Activated T-cell treated with anti-CD3 and anti-CD28 coated beads, Interleukin-2, amount 50 U/mL, for 1 hour (primary cell): ENCODE data around the gene C10orf90.

Experiments used
- DNase-seq: peaks from one replicate; pipeline ENCODE4 v3.0.0-alpha.2; 2020

The C10orf90 gene

DNA sequence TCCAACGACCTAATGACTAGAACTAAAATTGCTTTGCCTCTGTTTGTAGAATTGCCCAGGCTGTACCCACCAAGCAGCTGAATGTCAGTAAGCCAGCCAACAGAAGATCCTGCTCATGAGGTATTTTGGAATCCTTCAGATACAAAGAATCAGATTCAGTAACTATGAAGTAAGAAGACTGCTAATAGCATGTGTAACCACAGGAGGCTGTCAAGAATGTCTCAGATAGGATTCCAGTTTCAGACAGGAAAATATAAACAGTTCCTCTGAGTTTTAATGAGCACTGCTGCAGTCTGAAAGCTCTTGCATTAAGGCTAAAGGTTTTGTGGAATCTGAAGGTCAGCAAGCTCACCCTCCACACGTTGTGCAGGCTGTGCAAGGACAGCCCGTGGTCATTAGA, 169.6 kb downstream of the C10orf90 start:
- DNase-seq, result no peak

GRCh38 chr10:126500185-126500584, 170.3 kb downstream of the C10orf90 start:
- DNase-seq, result no peak

DNA sequence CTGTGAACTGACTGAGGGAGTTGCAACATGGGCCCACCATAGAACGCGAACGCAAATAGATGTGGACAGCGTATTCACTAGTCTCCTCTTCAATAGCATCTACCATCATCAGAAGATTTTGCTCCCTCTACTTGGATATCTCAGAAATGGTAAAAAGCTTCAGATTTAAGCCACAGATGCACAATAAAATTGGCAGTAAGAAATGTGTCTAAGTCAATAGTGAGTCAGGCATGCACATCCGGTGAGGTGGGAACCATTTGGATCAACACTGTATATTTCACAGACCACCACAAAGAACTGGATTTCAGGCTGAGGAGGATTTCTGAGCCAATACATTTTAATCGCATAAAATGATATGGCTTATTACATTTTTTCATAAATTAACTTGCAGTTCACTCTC, 170.7 kb downstream of the C10orf90 start:
- DNase-seq, result no peak

- no peak for DNase-seq
Observed at GRCh38 chr10:126497672-126498071, 172.8 kb downstream of the C10orf90 start.

GRCh38 chr10:126496771-126497545, 173.5 kb downstream of the C10orf90 start:
- no peak for DNase-seq

DNA sequence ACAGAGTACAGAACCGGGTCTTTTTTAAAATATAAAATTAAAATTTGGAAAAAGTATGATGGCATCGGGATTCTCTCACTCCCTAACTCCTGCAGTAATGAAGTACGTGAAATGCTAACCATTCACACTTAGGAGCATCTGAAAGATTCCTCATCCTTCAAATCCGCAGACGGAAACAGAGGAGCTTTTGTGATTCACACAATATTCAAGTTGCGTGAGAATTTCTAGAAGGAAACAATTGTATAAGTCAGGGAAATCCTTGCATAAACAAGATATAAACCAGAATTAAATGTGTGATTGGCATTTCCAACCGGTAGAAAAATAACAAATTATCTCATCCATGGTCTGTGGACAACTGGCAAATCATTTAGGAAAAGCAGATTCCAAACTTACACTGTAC, 179.0 kb downstream of the C10orf90 start:
- no peak for DNase-seq

- no peak for DNase-seq
Observed at GRCh38 chr10:126481181-126481580, 189.3 kb downstream of the C10orf90 start.

DNA sequence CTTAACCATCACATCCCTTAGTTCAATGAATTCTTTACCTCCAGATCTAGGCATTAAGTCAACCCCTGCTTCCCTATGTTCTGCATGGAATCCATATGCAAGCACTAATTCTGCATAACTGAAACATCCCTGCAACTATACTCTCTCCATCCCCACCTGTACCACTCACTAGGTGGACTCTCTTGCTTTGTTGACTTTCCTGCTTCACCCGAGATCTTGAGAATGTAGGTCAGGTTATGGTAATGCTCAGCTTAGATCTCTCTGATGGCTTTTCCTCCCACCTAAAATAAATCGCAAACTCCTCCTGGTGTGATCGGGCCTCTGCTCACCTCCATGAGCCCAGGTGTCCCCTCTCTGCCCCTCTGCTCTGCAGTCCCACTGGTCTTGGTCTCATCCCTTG, 189.8 kb downstream of the C10orf90 start:
- DNase-seq, result no peak

DNA sequence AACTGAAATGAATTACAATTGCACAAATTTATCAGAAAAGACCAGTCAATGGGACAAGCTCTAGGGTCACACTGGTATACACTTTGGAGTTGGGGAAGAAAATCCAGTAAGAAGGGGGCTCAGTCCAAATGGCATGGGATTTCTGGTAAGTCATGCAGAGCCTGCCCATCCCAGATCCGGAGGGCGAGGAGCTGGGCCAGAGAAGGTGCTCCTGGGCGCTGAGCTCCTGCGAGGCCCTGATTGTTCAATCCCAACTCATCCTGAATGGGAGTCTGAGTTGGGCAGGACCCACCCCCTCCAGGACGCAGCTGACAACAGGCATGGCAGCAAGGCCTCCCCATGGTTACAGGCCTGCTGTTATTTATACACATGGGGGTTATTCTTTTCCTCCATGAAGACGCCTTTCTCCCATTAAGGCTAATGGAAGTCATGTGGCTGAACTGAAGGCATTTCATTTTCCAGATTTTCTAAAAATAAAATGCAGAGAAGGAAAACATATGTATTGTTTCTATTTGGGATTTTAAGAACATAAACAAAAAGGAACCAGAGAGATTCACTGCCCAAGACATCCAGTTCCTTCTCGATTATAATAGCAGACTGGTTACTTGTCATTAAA, 191.1 kb downstream of the C10orf90 start:
- no peak for DNase-seq

DNA sequence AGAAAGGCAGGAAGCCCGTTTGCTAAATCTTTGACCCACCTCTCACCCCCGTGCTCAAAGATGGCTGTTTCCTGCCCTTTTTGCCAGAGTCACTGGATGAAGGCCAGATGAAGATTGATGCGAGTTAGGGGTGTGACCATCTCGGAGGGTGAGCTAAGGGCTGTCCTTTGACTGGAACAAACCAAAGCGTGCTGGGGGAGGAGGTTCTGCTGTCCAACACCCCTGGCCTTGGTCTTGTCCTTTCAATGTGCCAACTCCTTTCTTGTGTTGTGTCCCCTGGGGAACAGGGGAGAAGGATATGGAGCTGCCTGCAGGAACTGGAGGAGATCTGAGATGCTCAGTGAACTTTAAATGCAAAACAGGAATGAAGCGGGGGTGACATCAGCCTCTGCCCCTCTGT, 191.9 kb downstream of the C10orf90 start:
- DNase-seq, result no peak

DNA sequence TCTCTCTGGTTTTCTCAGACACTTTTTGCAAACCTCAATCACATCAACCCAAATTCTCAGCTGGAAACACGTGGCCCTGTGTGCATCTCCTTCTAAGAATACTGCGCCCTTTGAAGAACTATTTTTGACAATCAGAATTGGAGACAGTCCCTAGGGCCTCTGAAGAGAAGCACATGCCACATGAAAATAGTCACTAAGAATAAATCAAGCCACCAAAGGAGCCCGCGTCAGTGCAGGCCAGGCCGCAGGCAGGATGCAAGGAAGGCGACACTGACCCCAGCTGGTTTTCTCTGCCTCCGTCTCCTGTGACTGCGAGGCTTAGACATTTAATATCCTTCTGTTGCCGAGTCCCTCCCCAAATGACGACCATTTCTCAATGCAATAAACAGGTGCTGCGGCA, 194.2 kb downstream of the C10orf90 start:
- DNase-seq, result no peak

GRCh38 chr10:126475074-126475691, 195.3 kb downstream of the C10orf90 start:
- DNase-seq, result no peak

- no peak for DNase-seq
Observed at GRCh38 chr10:126474031-126474430, 196.5 kb downstream of the C10orf90 start.

DNA sequence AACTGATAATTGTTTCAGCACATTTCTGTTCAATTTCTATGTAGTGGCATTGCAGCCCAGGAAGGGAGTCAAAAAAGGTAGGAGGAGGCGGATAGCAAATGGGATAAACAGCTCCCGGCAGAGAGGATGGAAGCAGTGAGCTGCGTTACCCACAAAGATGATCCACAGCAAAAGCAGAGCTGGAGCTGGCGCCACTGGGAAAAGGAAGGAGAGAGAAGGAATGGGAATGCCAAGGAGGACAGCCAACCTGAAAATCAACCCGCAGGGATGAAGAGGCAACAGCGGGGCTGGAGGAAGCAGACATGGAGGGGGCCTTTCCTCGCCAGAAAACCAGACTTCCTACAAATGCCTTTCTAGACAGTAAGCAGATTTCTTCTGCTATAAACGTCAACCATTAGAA, 199.5 kb downstream of the C10orf90 start:
- no peak for DNase-seq

GRCh38 chr10:126469692-126470091, 200.8 kb downstream of the C10orf90 start:
- no peak for DNase-seq

- DNase-seq, result no peak
Observed at GRCh38 chr10:126468876-126469643, 201.4 kb downstream of the C10orf90 start.

DNA sequence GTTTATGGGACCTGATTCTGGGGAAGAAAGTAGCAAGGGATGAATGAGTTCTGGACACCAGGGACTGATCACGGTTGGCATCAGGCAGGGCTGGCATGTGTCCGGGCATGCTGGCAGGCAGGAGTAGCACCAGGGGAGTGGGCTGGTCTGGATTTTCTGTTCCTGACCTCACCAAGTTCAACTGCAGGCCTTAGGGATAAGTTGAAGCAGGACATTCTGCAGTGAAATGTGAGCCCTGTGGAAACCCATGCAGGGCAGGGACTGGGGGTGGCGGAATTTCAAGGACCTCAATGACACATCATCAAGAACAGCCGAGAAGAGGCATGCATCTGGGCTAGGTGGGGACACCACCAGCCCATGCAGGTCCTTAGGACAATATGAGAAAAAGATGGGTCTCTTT, 202.0 kb downstream of the C10orf90 start:
- DNase-seq, result no peak

DNA sequence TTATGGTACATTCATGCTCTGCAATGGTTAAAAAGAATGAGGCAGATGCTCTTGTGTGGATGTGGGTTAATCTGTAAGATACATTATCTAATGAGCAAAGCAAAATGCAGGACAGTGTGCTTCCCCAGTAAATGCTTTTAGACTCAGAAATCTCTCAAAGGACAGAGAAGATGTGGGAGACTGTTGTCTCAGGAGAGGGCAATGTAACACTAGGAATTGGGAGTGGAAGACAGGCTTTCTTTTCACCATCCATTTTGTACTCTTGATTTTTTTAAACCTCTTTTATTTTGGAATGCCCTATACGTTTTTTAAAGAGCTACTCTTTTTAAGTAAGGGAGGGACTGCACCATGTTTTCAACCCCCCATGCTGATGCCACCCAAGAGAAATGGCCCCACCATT, 204.7 kb downstream of the C10orf90 start:
- DNase-seq, result no peak

DNA sequence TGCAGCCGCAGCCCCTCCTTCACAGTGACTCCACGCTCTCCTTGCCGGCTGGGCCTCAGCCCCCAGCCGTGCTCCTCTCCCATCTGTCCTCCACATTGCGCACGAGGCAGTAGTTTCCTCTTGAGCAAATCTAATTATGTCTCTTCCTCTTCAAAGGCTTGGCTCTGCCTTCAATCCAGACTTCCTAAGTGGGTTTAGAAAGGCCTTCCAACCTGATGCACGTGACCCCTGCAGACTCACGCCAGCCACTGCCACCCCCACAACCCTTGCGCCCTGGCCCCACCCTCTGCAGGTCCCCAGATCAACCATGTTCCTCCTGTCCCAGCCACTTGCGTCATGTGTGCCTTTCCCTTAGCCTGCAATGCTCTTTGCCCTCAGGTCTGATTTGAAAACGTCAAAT, 207.2 kb downstream of the C10orf90 start:
- DNase-seq, result no peak

- no peak for DNase-seq
Observed at GRCh38 chr10:126461289-126461940, 209.1 kb downstream of the C10orf90 start.

DNA sequence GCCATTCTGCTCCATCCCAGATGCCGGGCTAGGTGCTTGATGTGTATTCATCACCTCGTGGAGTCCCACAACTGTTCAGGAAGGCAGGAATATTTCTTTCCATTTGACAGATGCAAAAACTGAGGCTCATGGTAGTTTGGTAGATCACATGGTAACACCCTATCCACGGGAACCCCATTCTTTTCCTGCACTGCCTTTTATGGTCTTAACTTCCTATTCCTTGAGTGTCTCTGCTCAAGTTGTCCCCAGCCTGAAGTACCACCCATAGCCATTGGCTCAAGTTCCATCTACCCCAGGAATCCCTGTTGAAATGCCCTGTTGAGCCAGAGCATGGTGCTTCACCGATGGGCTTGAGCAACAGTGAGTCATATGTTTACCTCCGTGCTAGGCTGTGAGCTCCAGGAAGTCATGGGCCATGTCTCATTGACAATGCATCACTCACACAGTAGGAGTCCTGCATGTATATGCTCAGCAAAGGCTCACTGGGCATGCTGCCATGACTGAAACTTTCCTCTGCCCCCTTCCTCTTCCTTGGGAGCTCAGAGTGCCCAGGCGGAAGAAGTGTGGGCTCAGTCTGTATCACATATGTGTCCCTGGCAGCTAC, 210.5 kb downstream of the C10orf90 start:
- DNase-seq, result no peak

GRCh38 chr10:126459032-126459831, 211.3 kb downstream of the C10orf90 start:
- no peak for DNase-seq
